ENCODE data around the gene SLX4IP. TPM values are rescaled to one million over a fixed set of nuclear protein-coding genes. Genes with fewer than 3 reads are reported as not detected.

SLX4IP gene
- polyA plus RNA-seq, 4 donors = 1.6 to 7.1 (median 2.5) TPM

- WGBS, 3 donors = 83 to 95% (median 88%) methylated on average over 6 of the region's 6 CpGs
- peaks cover 0 to 10% (median 4%) of the 10 kb centered on the region in 3 donors for H3K36me3 ChIP-seq (ENCODE audit: control insufficient read depth in 3 of 3, insufficient read depth in 2 of 3, low read depth in 1 of 3, low read length in 3 of 3)
- H3K27ac ChIP-seq (ENCODE audit: low read depth in 1 of 3, low read length in 2 of 3) = peak overlapping the region; percentile 17 to 78 (median 58)
- no peaks in the 10 kb centered on the region for H3K27me3 ChIP-seq (ENCODE audit: control insufficient read depth in 3 of 3, insufficient read depth in 3 of 3, low read length in 3 of 3)
- peaks cover 0 to 22% (median 3%) of the 10 kb centered on the region in 3 donors for H3K4me1 ChIP-seq (ENCODE audit: control insufficient read depth in 3 of 3, insufficient read depth in 2 of 3, low read depth in 1 of 3, low read length in 2 of 3)
- peaks cover 0 to 6% of the 10 kb centered on the region in 2 donors for H3K9me3 ChIP-seq (ENCODE audit: control insufficient read depth in 2 of 2, insufficient read depth in 1 of 2, low read depth in 1 of 2, low read length in 1 of 2)
- no peak overlapping the region for H3K4me3 ChIP-seq (ENCODE audit: low read depth in 1 of 3, low read length in 3 of 3)
- DNase-seq (peak; percentile 75 to 90), FAIRE-seq (no peak)
Observed at GRCh38 chr20:10565191-10565921, 130.3 kb downstream of the SLX4IP start.

DNA sequence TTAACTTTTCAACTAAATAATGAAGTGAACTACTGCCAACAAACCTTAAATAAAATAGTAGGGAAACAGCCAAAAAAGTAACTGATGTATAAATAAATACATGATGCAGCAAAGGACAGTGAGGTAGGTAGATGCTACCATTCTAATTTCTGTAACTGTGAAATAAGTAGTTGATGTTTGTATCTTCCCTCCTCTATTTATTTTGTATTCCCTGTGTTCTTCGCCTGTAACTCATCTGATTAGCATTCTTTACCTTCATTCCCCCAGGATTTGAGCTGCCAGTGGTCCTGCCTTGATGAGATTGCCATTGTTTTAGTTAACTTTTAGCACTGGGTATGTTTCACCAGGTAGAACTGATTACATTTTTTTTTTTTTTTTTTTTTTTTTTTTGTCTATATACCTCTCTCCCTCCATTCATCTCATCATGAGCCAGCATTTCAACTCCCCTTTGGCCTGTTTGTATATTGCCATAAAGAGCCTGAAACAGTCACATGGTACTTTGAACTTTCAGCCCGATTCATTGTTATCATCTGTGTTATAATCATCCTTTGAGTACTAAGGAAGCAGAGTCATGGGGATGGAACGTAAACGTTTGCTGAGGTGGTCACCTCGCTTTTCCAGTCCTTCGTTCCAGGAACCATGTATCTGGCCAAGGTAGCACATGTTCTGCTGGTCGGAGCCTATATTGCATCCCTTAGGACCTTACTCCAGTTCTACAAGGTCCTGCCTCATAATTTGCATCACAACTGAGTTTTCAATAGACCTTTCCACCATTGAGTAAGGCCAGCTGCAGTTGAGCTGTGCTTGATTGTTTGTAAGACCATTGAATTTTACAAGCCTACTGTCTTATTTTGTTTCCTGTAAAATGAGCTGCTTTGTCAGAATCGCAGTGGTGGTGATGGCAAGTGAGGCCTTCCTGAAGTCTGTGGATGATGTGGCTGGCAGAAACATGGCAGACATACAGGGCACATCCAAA lies 131.1 kb downstream of the SLX4IP start:
- WGBS, 3 donors = 36 to 61% (median 53%) methylated on average over 8 of the region's 8 CpGs
- Histone ChIP-seq H3K9me3 (ENCODE audit: control insufficient read depth in 2 of 2, insufficient read depth in 1 of 2, low read depth in 1 of 2, low read length in 1 of 2) (peaks cover 0 to 6% of the 10 kb centered on the region in 2 donors), H3K4me1 (ENCODE audit: control insufficient read depth in 3 of 3, insufficient read depth in 2 of 3, low read depth in 1 of 3, low read length in 2 of 3) (peaks cover 0 to 22% (median 3%) of the 10 kb centered on the region in 3 donors), H3K36me3 (ENCODE audit: control insufficient read depth in 3 of 3, insufficient read depth in 2 of 3, low read depth in 1 of 3, low read length in 3 of 3) (peaks cover 0 to 16% (median 4%) of the 10 kb centered on the region in 3 donors), H3K27ac (ENCODE audit: low read depth in 1 of 3, low read length in 2 of 3) (peak overlapping the region; percentile 39 to 78 (median 74)), H3K27me3 (ENCODE audit: control insufficient read depth in 3 of 3, insufficient read depth in 3 of 3, low read length in 3 of 3) (no peaks in the 10 kb centered on the region), H3K4me3 (ENCODE audit: low read depth in 1 of 3, low read length in 3 of 3) (no peak overlapping the region)
- FAIRE-seq (no peak), DNase-seq (peak; percentile 86 to 91)

GRCh38 chr20:10568032-10568431 lies 132.9 kb downstream of the SLX4IP start:
- Histone ChIP-seq H3K27me3 (ENCODE audit: control insufficient read depth in 3 of 3, insufficient read depth in 3 of 3, low read length in 3 of 3) (no peaks in the 10 kb centered on the region), H3K4me1 (ENCODE audit: control insufficient read depth in 3 of 3, insufficient read depth in 2 of 3, low read depth in 1 of 3, low read length in 2 of 3) (peaks cover 0 to 22% (median 3%) of the 10 kb centered on the region in 3 donors), H3K27ac (ENCODE audit: low read depth in 1 of 3, low read length in 2 of 3) (no peak overlapping the region), H3K4me3 (ENCODE audit: low read depth in 1 of 3, low read length in 3 of 3) (no peak overlapping the region), H3K9me3 (ENCODE audit: control insufficient read depth in 2 of 2, insufficient read depth in 1 of 2, low read depth in 1 of 2, low read length in 1 of 2) (peaks cover 0 to 6% of the 10 kb centered on the region in 2 donors), H3K36me3 (ENCODE audit: control insufficient read depth in 3 of 3, insufficient read depth in 2 of 3, low read depth in 1 of 3, low read length in 3 of 3) (peaks cover 0 to 11% (median 2%) of the 10 kb centered on the region in 3 donors)
- DNase-seq (no peak), FAIRE-seq (no peak)
- WGBS, 3 donors = 89 to 97% (median 93%) methylated on average over 3 of the region's 3 CpGs

DNA sequence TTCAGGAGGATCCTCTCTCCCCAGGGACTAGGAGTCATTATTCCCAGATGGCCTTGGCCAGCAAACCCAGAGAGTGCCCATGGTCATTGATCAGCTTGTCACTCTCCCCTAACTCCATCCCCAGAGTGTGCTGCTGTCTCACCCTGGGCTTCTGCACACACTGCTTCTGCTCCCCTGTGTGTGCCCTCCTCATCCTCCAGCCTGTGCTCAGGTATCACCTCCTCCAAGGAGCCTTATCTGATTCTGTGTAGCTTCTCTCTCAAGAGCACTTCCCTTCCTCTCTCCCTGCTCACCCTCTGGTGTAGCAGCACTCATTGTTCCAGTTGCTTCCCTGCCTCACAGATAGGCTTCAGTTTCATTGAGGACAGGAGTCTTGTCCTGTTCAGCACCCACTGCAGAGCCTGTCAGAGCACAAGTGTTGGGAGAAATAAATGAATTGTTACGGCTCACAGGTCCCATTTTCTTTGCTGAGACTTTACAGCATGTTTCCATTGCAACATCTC lies 136.3 kb downstream of the SLX4IP start:
- DNase-seq (no peak), FAIRE-seq (no peak)
- WGBS, 3 donors = 86 to 100% (median 90%) methylated on average over 1 of the region's 1 CpG
- Histone ChIP-seq H3K36me3 (ENCODE audit: control insufficient read depth in 3 of 3, insufficient read depth in 2 of 3, low read depth in 1 of 3, low read length in 3 of 3) (peaks cover 0 to 11% (median 2%) of the 10 kb centered on the region in 3 donors), H3K9me3 (ENCODE audit: control insufficient read depth in 2 of 2, insufficient read depth in 1 of 2, low read depth in 1 of 2, low read length in 1 of 2) (peaks cover 0 to 6% of the 10 kb centered on the region in 2 donors), H3K4me3 (ENCODE audit: low read depth in 1 of 3, low read length in 3 of 3) (no peak overlapping the region), H3K27me3 (ENCODE audit: control insufficient read depth in 3 of 3, insufficient read depth in 3 of 3, low read length in 3 of 3) (no peaks in the 10 kb centered on the region), H3K27ac (ENCODE audit: low read depth in 1 of 3, low read length in 2 of 3) (no peak overlapping the region), H3K4me1 (ENCODE audit: control insufficient read depth in 3 of 3, insufficient read depth in 2 of 3, low read depth in 1 of 3, low read length in 2 of 3) (peaks cover 0 to 9% (median 0%) of the 10 kb centered on the region in 3 donors)

DNA sequence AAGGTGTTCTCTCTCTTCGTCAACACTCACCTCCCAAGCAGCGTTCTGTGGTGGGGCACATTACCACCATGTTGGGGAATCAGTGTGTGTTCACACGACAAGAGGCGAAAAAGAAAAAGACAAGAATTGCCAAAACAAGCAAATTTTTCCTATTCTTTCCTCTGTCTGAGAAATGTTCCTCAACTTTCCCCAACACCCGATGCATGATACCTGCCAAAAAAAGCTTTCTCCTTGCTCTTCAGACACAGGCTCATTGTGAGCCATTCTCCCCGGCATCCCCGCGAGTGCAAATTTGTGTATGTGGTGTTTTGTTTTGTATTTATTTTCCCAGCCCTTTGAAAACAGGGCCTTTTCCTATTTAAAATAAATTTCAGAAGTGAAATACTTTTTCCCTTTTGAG lies 137.7 kb downstream of the SLX4IP start:
- FAIRE-seq (no peak), DNase-seq (no peak)
- H3K9me3 ChIP-seq (ENCODE audit: control insufficient read depth in 2 of 2, insufficient read depth in 1 of 2, low read depth in 1 of 2, low read length in 1 of 2) = no peaks in the 10 kb centered on the region
- H3K4me1 ChIP-seq (ENCODE audit: control insufficient read depth in 3 of 3, insufficient read depth in 2 of 3, low read depth in 1 of 3, low read length in 2 of 3) = no peaks in the 10 kb centered on the region
- no peak overlapping the region for H3K4me3 ChIP-seq (ENCODE audit: low read depth in 1 of 3, low read length in 3 of 3)
- peaks cover 0 to 11% (median 2%) of the 10 kb centered on the region in 3 donors for H3K36me3 ChIP-seq (ENCODE audit: control insufficient read depth in 3 of 3, insufficient read depth in 2 of 3, low read depth in 1 of 3, low read length in 3 of 3)
- no peaks in the 10 kb centered on the region for H3K27me3 ChIP-seq (ENCODE audit: control insufficient read depth in 3 of 3, insufficient read depth in 3 of 3, low read length in 3 of 3)
- H3K27ac ChIP-seq (ENCODE audit: low read depth in 1 of 3, low read length in 2 of 3) = no peak overlapping the region
- WGBS, 3 donors = 95 to 97% (median 97%) methylated on average over 8 of the region's 8 CpGs

GRCh38 chr20:10573273-10573950 lies 138.3 kb downstream of the SLX4IP start:
- Histone ChIP-seq H3K27ac (ENCODE audit: low read depth in 1 of 3, low read length in 2 of 3) (no peak overlapping the region), H3K4me3 (ENCODE audit: low read depth in 1 of 3, low read length in 3 of 3) (no peak overlapping the region), H3K27me3 (ENCODE audit: control insufficient read depth in 3 of 3, insufficient read depth in 3 of 3, low read length in 3 of 3) (no peaks in the 10 kb centered on the region), H3K9me3 (ENCODE audit: control insufficient read depth in 2 of 2, insufficient read depth in 1 of 2, low read depth in 1 of 2, low read length in 1 of 2) (no peaks in the 10 kb centered on the region), H3K4me1 (ENCODE audit: control insufficient read depth in 3 of 3, insufficient read depth in 2 of 3, low read depth in 1 of 3, low read length in 2 of 3) (no peaks in the 10 kb centered on the region), H3K36me3 (ENCODE audit: control insufficient read depth in 3 of 3, insufficient read depth in 2 of 3, low read depth in 1 of 3, low read length in 3 of 3) (peaks cover 0 to 11% (median 2%) of the 10 kb centered on the region in 3 donors)
- no peak for FAIRE-seq
- 68 to 74% (median 73%) methylated on average over 2 of the region's 2 CpGs for WGBS, 3 donors
- no peak for DNase-seq

DNA sequence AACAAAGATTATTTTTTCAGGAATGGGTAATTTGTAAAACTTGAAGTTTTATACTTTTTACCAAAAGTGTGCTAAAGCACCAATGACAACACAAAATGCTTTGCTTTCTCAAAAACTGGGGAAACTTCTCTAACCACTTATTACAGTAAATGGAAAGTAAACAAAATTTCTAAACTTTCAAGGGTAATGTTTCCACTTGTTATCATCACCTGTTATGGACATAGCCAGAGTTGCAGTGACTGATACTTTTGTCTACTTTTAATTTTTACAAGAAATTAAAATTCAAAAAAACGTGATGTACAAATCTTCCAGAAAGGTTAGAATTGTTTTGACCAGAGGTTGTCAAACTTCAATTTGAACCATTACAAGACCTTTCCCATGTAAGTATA lies 138.8 kb downstream of the SLX4IP start:
- H3K36me3 ChIP-seq (ENCODE audit: control insufficient read depth in 3 of 3, insufficient read depth in 2 of 3, low read depth in 1 of 3, low read length in 3 of 3) = peaks cover 0 to 11% (median 2%) of the 10 kb centered on the region in 3 donors
- 70 to 76% (median 71%) methylated on average over 1 of the region's 1 CpG for WGBS, 3 donors
- no peak overlapping the region for H3K4me3 ChIP-seq (ENCODE audit: low read depth in 1 of 3, low read length in 3 of 3)
- FAIRE-seq (no peak), DNase-seq (no peak)
- H3K27me3 ChIP-seq (ENCODE audit: control insufficient read depth in 3 of 3, insufficient read depth in 3 of 3, low read length in 3 of 3) = no peaks in the 10 kb centered on the region
- no peaks in the 10 kb centered on the region for H3K4me1 ChIP-seq (ENCODE audit: control insufficient read depth in 3 of 3, insufficient read depth in 2 of 3, low read depth in 1 of 3, low read length in 2 of 3)
- no peak overlapping the region for H3K27ac ChIP-seq (ENCODE audit: low read depth in 1 of 3, low read length in 2 of 3)
- H3K9me3 ChIP-seq (ENCODE audit: control insufficient read depth in 2 of 2, insufficient read depth in 1 of 2, low read depth in 1 of 2, low read length in 1 of 2) = no peaks in the 10 kb centered on the region

Data from small intestine (tissue), 7 donors.